GM19240 (cell line): Measurements from ENCODE around the gene SYNE1.
"Not testable (repeated sequence)": the region's sequence is repeated elsewhere in the genome, so short reads cannot be mapped to it uniquely, and the experiment has no call there.

Experiments used
- DNase-seq: peaks from one replicate; pipeline ENCODE4 v3.0.0; 2011; ENCODE audit warnings: low spot score; ENCODE audit not compliant: insufficient read length

SYNE1 gene

DNA sequence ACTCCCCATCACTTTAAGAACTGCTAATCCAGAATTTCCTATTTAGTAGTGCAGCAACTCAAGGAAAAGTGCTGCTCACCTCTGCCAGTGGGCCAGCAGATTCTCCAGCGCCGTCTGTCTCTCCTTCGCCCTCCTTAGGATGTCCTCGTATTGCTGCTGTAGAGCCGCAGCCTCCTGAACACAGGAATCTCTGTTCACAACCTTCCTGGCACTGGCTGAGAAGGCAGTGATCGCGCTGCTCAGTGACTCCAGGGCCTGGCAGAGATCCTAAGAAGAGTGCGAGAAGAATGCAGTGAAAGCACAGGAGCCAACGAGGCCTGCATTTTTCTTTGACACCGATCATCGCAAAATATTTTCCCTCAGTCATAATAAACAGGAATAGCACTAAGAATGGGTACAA is 209.0 kb downstream of the SYNE1 start:
- DNase-seq, result no peak

DNA sequence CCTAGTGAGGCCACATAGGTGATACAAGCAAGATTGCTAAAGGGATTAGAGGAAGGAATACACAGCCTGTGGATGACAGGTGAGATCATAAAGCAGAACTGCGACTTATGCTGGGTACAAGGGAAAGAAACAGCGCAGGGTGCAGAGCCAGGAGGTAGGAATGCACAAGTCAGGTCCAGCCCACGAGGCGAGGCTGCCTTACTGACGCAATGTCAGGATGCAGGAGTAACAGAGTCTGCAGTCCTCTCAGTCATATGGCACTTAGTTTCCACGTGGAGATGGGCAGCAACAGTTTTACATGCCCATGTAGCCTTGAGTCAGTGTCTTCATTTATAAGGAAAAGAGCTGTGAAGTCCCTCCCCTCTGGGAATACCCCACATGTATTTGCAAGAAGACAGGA is 210.9 kb downstream of the SYNE1 start:
- no peak for DNase-seq

DNA sequence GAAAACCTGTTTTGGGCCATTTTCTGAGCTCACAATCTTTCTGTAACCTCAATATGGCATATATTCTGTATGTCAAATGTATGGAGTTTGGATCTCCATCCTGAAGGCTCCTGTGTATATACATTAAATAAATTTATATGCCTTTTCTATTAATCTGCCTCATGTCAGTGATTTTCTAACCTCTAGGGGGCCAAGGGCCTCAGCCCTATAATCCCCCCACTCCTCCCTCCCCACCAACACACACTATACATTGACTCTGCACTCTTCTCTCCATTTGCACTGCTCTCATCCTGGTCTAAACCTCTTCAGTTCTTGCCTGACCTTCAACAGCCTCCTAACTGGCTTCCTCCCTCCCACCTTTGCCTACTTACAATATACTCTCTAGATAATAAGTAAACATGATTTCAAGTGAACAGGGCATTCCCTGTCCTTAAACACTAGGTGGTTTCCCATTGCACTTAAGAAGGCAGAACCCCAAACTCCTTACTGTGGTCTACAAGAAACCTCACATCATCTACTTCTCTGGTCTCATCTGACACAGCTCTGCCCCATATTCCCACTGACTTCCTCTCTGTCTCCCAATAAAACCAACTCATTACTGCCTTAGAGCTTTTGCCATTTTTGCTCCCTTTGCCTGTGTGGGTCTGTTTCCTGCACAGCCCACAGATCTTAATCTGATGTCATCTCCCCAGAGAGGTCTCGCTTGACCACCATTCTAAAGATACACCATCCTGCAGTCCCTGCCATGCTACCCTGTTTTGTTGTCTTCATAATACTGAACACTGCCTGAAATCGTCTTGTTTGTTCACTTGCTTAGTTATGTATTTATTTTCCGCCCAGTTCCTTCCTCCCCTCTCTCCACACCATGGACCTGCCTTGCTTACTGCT is 213.7 kb downstream of the SYNE1 start:
- DNase-seq, result no peak

DNA sequence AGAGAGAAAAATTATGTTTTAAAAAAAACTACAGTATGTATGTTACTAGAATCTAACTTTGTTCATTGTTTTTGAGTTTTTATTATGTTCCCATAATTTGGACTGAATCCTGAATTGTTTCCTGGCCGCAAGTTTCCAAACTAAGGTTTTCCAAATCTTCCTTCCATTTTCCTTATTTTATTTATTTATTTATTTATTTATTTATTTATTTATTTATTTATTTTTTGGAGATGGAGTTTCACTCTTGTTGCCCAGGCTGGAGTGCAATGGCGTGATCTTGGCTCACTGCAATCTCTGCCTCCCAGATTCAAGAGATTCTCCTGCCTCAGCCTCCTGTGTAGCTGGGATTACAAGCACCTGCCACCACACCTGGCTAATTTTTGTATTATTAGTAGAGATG is 215.7 kb downstream of the SYNE1 start:
- not testable (repeated sequence) for DNase-seq

DNA sequence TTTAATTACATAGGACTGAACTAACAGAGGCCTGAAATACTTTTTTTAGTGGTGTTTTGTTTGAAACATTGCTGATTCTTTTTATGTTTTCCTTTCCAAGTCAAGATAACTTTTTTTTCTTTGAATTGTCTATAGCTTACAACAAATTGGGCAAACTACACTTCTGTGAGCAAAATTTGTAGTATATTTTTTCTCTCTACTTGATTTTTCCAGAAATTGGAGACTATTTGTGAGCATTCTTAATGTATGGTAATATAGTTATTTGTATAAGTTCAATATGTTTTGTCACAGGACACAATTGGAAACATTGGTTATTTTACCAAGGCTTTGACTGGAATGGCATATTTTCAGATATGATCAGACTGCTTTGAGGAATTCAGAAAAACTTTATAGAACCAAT is 216.5 kb downstream of the SYNE1 start:
- DNase-seq, result no peak

DNA sequence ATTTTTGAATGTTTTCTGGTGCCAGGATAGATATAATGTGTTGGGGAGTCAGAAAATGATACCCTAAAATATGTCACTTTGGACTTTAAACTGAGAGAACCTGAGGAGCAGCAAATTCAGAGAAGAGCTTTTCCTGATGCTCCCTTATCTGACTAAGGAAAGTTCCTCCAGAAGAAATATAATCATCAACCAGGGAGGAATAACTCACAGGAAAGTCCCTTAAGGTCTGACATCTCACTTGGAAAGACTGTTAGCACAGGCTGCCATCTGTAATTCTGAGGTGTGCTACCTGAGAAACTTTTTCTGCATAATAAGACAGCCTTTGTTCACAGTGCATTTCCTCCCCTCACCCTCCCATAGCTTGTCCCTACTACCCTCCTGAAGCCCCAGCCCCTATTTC is 218.6 kb downstream of the SYNE1 start:
- no peak for DNase-seq

DNA sequence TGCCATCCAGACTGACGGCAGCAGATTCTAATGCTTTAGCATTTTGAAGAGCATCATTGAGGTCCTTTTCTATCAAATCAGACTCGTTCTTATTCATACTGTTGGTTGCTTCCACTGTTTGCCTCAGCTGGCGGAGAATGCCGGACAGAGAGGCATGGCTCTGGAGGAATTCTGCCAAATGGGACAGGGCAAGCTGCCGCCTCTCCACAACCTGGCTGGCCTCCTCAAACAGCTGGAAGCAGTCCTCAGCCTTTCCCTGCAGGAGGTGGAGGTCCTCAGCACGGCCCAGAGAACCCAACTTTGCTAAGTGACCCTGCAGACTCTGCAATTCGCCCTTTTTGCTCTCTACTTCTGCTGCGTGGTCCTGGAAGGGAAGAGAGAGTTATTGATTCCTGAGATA is 220.5 kb downstream of the SYNE1 start:
- DNase-seq, result no peak

DNA sequence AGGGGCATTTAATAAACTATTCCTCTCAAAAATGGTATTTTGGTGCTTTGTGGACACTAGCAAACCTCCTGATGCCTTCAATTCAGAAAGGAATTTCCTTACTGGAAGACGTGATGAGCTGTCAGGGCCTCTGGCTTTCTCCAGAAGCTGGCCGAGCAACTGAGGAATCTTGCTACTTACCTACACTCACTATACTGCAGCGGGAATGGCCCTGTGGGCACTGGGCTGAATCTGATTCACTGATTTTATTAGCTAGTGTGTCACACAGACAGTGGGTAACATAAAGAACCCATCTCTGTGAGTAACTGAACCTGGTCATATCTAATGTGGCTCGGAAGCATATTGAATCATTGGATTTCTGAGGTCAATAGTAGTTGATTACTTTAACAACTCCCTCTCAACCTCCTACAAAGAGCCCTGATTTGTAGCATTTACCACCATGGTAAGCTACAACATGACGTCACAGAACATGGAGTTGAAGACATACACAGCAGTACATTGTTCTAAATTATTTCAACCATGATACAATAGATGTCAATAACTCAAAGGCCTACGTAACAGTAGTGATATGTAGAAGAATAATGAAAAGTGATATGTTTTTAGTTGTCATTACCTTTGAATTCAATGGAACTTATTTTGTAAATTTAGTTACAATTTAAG is 232.1 kb downstream of the SYNE1 start:
- no peak for DNase-seq

DNA sequence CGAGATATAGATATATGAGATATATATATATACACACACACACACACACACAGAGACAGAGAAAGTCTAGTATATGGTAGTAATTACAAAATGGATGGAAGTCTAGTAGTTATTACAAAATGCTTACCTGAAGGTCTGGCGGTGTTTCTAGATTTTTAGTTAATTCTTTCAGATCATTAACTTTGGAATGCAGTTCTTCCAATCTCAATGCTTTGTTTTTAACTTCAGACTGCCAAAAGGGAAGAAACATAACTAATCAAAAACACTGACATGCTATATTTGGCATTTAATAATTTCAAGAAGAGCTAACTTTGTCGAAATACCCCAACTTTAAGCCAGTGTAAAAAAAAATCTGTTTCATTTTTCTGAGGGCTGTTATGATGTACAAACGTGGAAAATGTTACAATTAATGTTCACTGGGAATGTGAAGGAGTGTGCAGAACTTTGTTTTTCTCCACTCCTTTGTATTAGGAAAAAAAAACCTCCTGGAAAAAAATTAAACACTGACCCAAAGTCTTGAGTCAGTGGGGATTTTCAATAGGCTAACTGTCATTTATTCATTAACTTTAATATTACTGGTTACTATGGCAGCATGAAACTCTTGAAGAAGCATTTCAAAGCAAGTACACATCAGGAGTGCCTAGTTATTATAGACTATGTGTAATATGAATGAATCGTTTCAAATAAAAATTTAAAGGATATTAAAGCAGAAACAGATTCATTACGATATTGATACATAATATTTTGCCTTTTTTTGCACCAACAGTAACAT is 232.9 kb downstream of the SYNE1 start:
- DNase-seq, result no peak

DNA sequence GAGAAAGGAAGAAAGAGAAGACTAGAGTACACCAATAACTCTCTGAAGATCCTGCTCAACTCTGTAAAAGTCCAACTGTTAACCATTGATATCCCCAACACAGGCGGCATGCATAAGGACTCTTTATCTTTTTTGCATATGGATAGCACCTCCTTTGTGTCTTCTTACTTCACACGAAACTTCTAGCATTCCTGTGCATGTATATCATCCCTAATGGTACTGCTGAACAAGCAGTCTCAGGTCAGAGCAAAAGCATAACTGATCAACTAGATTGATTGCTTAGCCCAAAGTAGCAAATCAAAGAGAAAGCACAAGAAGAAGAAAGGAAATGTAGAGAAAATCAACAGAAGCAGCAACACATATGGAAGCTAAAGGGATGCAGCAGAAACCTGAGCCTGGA is 234.4 kb downstream of the SYNE1 start:
- no peak for DNase-seq

DNA sequence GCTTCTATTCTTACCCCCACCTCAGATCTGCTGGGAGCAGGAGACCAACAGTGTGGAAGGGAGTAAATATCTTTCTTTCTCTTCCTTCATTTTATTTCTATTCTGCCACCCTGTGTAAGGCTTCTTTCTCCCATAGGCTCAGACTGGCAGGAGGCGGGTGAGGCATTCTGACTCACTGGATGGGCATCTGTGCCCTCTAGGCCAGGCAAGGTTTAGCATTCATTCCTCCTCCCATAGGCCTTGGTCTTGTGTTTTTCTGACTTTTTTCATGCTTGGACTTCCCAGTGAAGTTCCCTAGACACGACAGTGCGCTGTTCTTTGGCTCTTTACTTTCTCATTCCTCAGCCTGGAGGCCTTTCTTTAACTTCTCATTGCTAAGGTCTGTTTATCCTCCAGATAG is 235.2 kb downstream of the SYNE1 start:
- DNase-seq, result no peak

DNA sequence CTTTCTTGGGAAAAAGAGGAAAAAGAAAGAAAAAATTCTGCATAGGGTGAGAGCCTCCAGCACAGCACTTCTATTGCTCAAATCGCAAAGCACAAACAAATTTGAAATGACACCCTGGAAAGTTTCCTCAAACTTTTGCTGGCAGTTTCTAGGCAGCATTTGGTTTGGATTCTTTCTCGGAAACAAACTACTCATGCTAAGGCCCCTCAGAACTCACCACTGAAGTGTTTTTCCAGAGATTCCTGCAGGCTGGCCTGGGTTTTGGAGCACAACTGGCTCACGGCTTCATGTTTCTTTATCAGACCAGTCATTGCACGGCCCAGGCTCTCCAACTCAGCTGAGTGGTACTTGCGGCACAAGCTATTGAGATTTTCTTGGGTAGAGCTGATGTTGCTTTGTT is 237.8 kb downstream of the SYNE1 start:
- no peak for DNase-seq

DNA sequence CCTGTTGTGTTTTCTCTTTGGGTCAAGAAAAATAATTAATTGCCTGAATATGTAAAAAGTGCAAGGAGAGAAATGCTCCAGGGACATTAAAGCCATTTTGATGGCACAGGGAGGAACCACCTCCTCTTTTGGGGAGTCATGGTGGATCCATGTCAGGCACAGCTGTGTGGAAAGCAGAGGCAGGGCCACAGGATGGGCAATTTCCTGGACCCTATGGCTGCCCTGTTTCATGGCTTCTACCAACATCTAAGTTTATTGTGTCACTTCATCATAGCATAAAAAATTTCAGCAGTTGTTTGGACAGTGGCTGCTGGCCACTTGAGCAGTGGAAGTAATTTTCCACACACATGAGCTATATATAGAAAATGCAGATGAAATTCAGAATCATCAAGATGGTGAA is 238.2 kb downstream of the SYNE1 start:
- no peak for DNase-seq

DNA sequence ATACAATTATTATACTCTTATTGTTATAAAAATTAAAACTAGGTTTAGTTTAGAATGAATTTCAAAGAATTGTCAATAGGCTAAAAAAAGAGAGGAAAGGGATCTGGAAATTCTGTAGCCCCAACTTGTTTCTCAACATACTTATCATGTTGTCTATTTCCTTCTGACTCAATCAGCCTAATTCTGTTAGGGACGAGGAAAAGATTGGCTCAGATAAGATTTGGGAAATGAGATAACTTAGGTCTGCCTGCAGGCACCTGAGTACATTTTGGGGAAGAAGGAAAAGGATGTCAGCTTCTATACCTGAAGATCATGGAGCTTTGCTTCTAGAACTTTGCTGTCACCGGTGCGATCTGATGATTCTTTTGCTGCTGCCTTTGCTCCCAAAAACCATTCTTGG is 238.8 kb downstream of the SYNE1 start:
- no peak for DNase-seq

DNA sequence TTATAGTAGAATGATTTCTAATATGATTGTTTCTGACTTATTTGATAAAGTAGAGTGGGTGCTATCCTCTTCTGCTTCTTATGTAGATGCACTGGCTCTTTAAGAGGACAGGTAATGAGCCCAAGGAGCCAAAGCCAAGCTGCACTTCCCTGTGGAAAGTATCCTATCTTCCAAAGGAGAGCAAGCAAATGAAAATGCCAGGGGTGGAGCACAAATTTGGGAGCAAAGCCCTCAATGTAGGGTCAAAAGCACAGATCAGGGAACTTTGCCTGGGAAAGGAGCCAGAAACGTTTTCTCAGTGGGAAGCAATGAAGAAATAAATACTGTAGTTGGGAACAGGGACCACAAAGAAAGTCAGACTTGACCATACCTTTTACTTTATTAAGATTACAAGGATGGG is 242.9 kb downstream of the SYNE1 start:
- no peak for DNase-seq

DNA sequence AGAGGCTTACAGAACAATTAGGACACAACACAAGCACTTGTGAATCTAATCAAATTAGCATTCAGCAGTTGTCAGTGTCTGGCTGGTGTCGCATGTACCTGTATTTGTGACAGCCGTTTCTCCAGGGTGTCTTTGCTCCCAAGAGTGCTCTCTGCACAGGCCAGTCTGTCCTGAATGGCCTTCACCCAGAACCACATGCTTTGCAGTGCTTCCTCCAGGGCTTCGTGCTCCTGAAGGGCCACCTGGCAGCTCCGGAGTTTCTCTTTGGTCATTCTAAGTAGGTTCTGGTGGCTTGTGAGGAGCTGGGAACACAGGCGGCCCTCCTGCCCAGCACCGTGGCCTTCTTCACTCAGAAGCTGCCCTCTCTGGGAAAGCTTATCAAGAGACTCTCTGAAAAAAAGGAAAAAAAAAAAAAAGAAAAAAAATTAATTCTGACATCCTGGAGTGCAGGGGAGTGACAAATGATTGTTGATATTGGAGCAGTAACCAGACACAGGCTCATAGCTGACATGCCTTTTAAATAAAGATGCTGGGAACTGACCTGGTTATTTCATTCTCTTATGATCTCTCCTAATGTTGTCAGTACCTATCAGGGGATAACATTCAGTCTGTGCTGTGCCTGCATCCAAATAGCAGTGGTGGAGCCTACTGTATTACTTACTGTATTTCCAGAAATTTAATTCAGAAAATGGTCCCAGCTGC is 245.8 kb downstream of the SYNE1 start:
- DNase-seq, result no peak

DNA sequence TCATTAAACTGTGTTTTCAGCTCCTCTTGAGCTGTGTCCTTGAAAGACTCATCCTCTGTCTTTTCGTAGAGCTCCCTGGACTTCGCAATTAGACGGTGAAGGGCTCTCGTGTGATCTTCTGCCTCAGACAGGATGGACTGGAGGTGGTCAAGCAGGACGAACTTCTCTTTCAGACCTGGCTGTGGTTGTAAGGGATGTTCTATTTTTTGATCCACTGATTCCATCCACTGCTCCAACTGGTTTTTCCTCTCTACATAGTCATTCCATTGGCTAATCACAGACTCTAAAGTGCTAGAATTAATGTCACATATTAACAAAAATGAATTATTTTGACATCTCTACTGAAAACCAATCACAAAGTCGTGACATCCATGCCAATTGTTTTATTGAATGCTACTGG is 250.1 kb downstream of the SYNE1 start:
- DNase-seq, result no peak

DNA sequence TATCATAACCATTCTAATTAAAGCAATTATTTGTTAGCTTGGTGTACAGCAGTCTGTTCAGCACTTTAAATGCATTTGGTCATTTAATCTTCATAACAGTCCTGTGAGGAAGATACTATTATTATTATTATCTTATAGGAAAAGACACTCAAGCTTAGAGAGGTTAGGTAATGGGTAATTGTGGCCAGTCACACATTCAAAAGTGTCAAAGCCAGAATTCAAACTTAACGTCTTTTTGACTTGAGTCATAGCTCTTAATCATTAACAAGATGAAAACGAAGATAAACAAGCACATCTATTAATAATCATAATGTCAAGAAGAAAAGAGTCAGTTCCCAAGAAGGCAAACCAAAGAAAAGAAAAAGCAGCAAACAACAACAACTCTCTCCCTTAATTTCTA is 251.0 kb downstream of the SYNE1 start:
- no peak for DNase-seq

DNA sequence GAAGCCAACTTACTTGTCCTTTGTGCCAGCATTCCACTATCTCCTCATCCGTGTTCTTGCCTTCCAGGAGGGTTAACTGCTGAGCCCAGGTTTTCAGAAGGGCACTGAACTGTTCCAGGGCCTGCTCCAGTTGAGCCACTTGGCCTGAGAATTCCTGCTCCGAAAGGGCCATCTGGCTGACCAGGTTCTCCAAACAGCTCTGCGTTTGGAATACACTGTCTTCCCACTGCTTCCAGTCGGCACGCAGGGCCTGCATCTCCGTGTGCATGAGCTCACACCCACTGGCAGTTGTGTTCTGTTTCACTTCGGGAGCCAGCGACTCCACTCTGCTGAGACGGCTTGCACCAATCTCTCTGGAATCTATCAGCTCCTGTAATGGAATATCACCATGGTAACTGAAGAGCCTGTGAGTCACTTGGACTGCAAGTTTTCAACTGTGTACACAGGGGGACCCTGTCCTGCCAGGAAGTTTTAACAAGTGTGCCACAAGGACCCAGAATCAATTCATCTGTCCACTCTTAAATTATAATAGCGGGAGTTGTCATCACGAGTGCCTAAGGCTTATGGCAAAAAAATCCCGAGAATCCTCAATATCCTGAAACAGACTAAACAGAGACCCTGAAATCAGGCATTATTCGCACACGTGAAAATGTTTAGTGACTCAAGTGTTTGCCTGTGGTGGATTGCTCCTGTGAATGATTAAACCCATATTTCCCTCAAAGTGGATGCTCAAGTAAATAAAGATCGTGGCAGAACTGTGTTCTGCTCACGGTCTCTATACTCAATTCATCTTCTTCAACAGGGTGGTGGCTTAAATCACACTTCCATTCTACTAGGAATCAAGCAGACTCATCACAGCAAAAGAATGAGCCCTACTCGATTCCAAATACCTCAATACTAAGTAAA is 255.9 kb downstream of the SYNE1 start:
- DNase-seq, result no peak

DNA sequence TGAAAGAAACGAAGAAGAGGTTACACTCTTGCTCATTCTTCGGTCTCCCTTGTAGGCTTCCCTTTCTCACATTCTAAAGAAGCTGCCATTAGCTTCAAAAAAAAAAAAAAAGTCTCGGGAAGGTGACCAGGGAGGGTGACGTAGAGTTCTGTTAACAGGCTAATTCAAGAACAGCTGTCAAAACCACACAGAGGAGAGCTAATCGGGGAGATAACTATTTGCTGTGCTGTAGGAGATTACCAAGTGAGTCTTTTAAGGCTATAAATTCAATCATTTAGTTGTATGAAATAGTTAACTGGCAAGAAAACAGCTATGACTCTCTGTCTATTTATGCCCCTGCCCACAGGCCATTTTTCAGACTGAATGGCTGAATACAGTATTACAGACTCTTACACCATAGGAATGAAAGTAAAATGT is 256.8 kb downstream of the SYNE1 start:
- DNase-seq, result no peak

DNA sequence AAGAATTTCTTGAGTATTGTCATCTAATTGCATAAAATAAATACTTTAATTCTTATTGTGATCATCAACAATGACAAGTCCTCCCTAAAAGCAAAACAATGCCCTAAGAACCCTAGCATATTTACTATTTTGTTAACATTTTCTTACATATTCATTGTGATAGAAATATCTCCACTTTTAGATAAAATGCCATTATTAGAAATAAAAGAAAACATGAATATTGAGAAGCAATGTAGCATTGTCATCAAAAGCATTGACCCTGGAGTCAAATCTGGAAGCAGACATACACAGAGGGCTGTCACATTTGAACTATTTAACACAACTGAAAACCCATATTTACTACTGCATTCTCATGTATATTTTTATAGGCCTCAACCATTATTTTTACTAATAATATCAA is 257.7 kb downstream of the SYNE1 start:
- DNase-seq, result no peak
